Heart left ventricle (tissue), 16 donors: Measurements from ENCODE around the gene DNAJC3. TPM values are rescaled to one million over a fixed set of nuclear protein-coding genes. Genes with fewer than 3 reads are reported as not detected.
"Not testable (repeated sequence)": the region's sequence is repeated elsewhere in the genome, so short reads cannot be mapped to it uniquely, and the experiment has no call there.

Source experiments
- ATAC-seq, 4 donors: fragments of 200-7000 bp; cut with Tn5 transposase; one replicate each; pipeline ENCODE4 v1.9.1; 2020 to 2022; ENCODE audit warnings: moderate library complexity in 4 of 4, mild to moderate bottlenecking in 3 of 4, moderate number of reproducible peaks in 1 of 4
- DNase-seq, 5 donors: peaks; one replicate each; pipeline ENCODE4 v3.0.0-alpha.2; 2020
- H3K27ac ChIP-seq, 12 donors: fragments of 200-600 bp; sonication (generic) in 4 of 12; one replicate each; pipeline versions ENCODE4 v1.5.0 to v1.8.0; 2016 to 2022; ENCODE audit warnings: mild to moderate bottlenecking in 2 of 12
- H3K27me3 ChIP-seq, 9 donors: fragments of 200-600 bp; sonication (generic) in 2 of 9; one replicate each; pipeline versions ENCODE4 v1.5.1 to v1.8.0; 2016 to 2022; ENCODE audit warnings: mild to moderate bottlenecking in 3 of 9
- H3K36me3 ChIP-seq, 9 donors: fragments of 200-600 bp; sonication (generic) in 2 of 9; one replicate each; pipeline versions ENCODE4 v1.5.0 to v1.8.0; 2018 to 2022; ENCODE audit warnings: mild to moderate bottlenecking in 2 of 9
- H3K4me1 ChIP-seq, 12 donors: fragments of 200-600 bp; sonication (generic) in 4 of 12; one replicate each; pipeline versions ENCODE4 v1.5.0 to v1.8.0; 2016 to 2022; ENCODE audit warnings: mild to moderate bottlenecking in 3 of 12
- H3K4me3 ChIP-seq, 12 donors: fragments of 200-600 bp; sonication (generic) in 4 of 12; one replicate each; pipeline versions ENCODE4 v1.5.0 to v1.8.0; 2017 to 2022; ENCODE audit warnings: mild to moderate bottlenecking in 9 of 12, moderate library complexity in 4 of 12
- H3K9me3 ChIP-seq, 12 donors: fragments of 200-600 bp; sonication (generic) in 4 of 12; one replicate each; pipeline versions ENCODE4 v1.5.0 to v1.8.0; 2016 to 2022; ENCODE audit warnings: mild to moderate bottlenecking in 1 of 12
- CTCF ChIP-seq, 12 donors: fragments of 200-600 bp; sonication (generic) in 4 of 12; IDR thresholded peaks; one replicate each; pipeline versions ENCODE4 v1.5.0 to v1.8.0; 2018 to 2022; ENCODE audit warnings: antibody characterized with exemption in 12 of 12, mild to moderate bottlenecking in 5 of 12
- POLR2A ChIP-seq, 2 donors: fragments of 450-650 bp; IDR thresholded peaks; one replicate each; pipeline ENCODE4 v1.6.1; 2017; ENCODE audit warnings: antibody characterized with exemption in 2 of 2, mild to moderate bottlenecking in 2 of 2, moderate library complexity in 2 of 2
- WGBS, 4 donors: extraction: QIAGEN DNeasy Blood & Tissue Kit in 2 of 4; methylation state at CpG; one replicate each; pipeline versions ENCODE4 v1.1.5 to v1.1.7; 2013 to 2018; 5-methylcytosine and 5-hydroxymethylcytosine counted together
- intact Hi-C, 10 donors: fragments of 100-400 bp; cut with DNase I; formaldehyde crosslinking; loops; one replicate each; pipeline versions ENCODE4 v1.11.1 to v1.14.2; 2022
- polyA plus RNA-seq, 2 donors: library from polyadenylated mRNA; stranded (reverse); fragments of 200-250 nt; gene quantifications; one replicate each; pipeline ENCODE4 v1.2.3, GENCODE V29; 2013
- total RNA-seq, 9 donors: library from RNA; depleted of rRNA in 2 of 9; stranded (reverse); fragments of >200 nt in 2 of 9; fragmentation: NEBNext Ultra II Directional in 3 of 9; extraction: Animal tissue kit (Norgen Biotek cat#: 25700) in 3 of 9; gene quantifications; one replicate each; pipeline versions ENCODE4 v1.1.0 to v1.2.4, GENCODE V29; 2016 to 2023
- donor health status: ischemic (EF 13 %, LVEDD 7.1; RV severe dilation, severe dysfunction).
- donor health status: healthy with polysubstance abuse.
- donor health status: DM: no; HTN: yes; CAD: no.
- donor health status: DM: no; HTN: no; CAD: no.
- donor health status: ischemic (EF 25% LVEDD 6.9; RV normal size, moderate dysfunction).
- donor health status: ischemic (EF 25% LVEDD 5.7; RV mildly dilated, moderate dysfunction).
- donor health status: healthy.
- donor health status: DM: yes; HTN: yes; CAD: no.
- donor health status: ischemic (EF 35%, LVEDD 5.7; RV mildly dilated, moderate dysfunction).
- donor health status: nonischemic (EF 11% LVEDD 7.7; RV severe dilation, severe dysfunction).
- donor health status: DM: yes; HTN: yes; CAD: no.
- donor health status: PGD.
- donor health status: ischemic (EF 29% LVEDD 5.4; RV normal size, mild dysfunction).
- donor health status: nonischemic (EF 23%, LVEDD 6.1; RV moderate dilation, normal function).

Gene DNAJC3
- total and polyA plus RNA-seq, 11 donors = 8.7 to 43.9 (median 33.7) TPM

- intact Hi-C loops = loop anchor here in 2 of 10 donors (10.0 kb wide), 2 partner anchors 118 to 148 kb away; no protein-coding TSS in a partner anchor
- WGBS, 4 donors = 31 to 45% (median 37%) methylated on average over 3 of the region's 3 CpGs
- Histone ChIP-seq H3K27ac (no peak overlapping the region), H3K4me3 (no peak overlapping the region), H3K27me3 (peaks cover 0 to 8% (median 0%) of the 10 kb centered on the region in 9 donors), H3K36me3 (no peaks in the 10 kb centered on the region), H3K9me3 (peaks cover 0 to under 1% (median 0%) of the 10 kb centered on the region in 12 donors), H3K4me1 (no peaks in the 10 kb centered on the region)
- ATAC-seq = no peak
- DNase-seq = no peak
- no peak for TF ChIP-seq POLR2A (IDR thresholded peaks at IDR 0.05)
- TF ChIP-seq CTCF (IDR thresholded peaks at IDR 0.05) = no peak
Observed at GRCh38 chr13:95652821-95653220, 24.1 kb upstream of the DNAJC3 start.

- no peak for ATAC-seq
- H3K27ac ChIP-seq = no peak overlapping the region
- intact Hi-C loops = loop anchor here in 3 of 10 donors (5.0 to 10.0 kb wide), 3 partner anchors 119 to 152 kb away; no protein-coding TSS in a partner anchor
- DNase-seq = no peak
- TF ChIP-seq CTCF (IDR thresholded peaks at IDR 0.05) = no peak
- TF ChIP-seq POLR2A (IDR thresholded peaks at IDR 0.05) = no peak
- H3K36me3 ChIP-seq = no peaks in the 10 kb centered on the region
- 46 to 63% (median 59%) methylated on average over 3 of the region's 3 CpGs for WGBS, 4 donors
- no peak overlapping the region for H3K4me3 ChIP-seq
- H3K9me3 ChIP-seq = peaks cover 0 to 9% (median 0%) of the 10 kb centered on the region in 12 donors
- no peaks in the 10 kb centered on the region for H3K4me1 ChIP-seq
- H3K27me3 ChIP-seq = peaks cover 0 to 8% (median 0%) of the 10 kb centered on the region in 9 donors
Observed at GRCh38 chr13:95656386-95657015, 20.4 kb upstream of the DNAJC3 start.

- Histone ChIP-seq H3K9me3 (peaks cover 0 to 12% (median 0%) of the 10 kb centered on the region in 12 donors), H3K27ac (no peak overlapping the region), H3K36me3 (no peaks in the 10 kb centered on the region), H3K4me1 (no peaks in the 10 kb centered on the region), H3K27me3 (peaks cover 0 to 7% (median 0%) of the 10 kb centered on the region in 9 donors), H3K4me3 (no peak overlapping the region)
- TF ChIP-seq POLR2A (IDR thresholded peaks at IDR 0.05) = no peak
- TF ChIP-seq CTCF (IDR thresholded peaks at IDR 0.05) = no peak
- ATAC-seq = no peak
- intact Hi-C loops = loop anchor here in 3 of 10 donors (5.0 to 10.0 kb wide), 3 partner anchors 122 to 155 kb away; no protein-coding TSS in a partner anchor
- DNase-seq = no peak
Observed at GRCh38 chr13:95659500-95659899, 17.4 kb upstream of the DNAJC3 start.

GRCh38 chr13:95660981-95661581 lies 15.9 kb upstream of the DNAJC3 start:
- Histone ChIP-seq H3K36me3 (no peaks in the 10 kb centered on the region), H3K4me1 (no peaks in the 10 kb centered on the region), H3K27me3 (peaks cover 0 to 7% (median 0%) of the 10 kb centered on the region in 9 donors), H3K4me3 (no peak overlapping the region), H3K27ac (no peak overlapping the region), H3K9me3 (peaks cover 0 to 28% (median 12%) of the 10 kb centered on the region in 12 donors)
- TF ChIP-seq CTCF (IDR thresholded peaks at IDR 0.05) (peak; percentile 39 to 67 (median 52)), POLR2A (IDR thresholded peaks at IDR 0.05) (no peak)
- DNase-seq (peak in 1 of 5 donors; percentile 16), ATAC-seq (no peak)
- intact Hi-C loops = loop anchor here in 4 of 10 donors (5.0 to 10.0 kb wide), 5 partner anchors 124 to 474 kb away; no protein-coding TSS in a partner anchor

- intact Hi-C loops = loop anchor here in 3 of 10 donors (10.0 kb wide), 2 partner anchors 132 to 172 kb away; no protein-coding TSS in a partner anchor
Observed at GRCh38 chr13:95667235-95667634, 9.7 kb upstream of the DNAJC3 start.

More at GRCh38 chr13:95667235-95667634, 9.7 kb upstream of the DNAJC3 start:
- H3K36me3 ChIP-seq, H3K27me3 ChIP-seq, DNase-seq, H3K4me1 ChIP-seq, H3K4me3 ChIP-seq, ATAC-seq, H3K27ac ChIP-seq: not testable (repeated sequence)
- H3K9me3 ChIP-seq = peaks cover 0 to 84% (median 66%) of the 10 kb centered on the region in 12 donors
